ENCODE results near the gene TNPO3. TPM values are rescaled to one million over a fixed set of nuclear protein-coding genes. Genes with fewer than 3 reads are reported as not detected.
"Not testable (repeated sequence)": the region's sequence is repeated elsewhere in the genome, so short reads cannot be mapped to it uniquely, and the experiment has no call there.

The TNPO3 gene
- total RNA-seq, 3 donors from 2014 or later: 36.4 to 42.7 (median 36.6) TPM

DNA sequence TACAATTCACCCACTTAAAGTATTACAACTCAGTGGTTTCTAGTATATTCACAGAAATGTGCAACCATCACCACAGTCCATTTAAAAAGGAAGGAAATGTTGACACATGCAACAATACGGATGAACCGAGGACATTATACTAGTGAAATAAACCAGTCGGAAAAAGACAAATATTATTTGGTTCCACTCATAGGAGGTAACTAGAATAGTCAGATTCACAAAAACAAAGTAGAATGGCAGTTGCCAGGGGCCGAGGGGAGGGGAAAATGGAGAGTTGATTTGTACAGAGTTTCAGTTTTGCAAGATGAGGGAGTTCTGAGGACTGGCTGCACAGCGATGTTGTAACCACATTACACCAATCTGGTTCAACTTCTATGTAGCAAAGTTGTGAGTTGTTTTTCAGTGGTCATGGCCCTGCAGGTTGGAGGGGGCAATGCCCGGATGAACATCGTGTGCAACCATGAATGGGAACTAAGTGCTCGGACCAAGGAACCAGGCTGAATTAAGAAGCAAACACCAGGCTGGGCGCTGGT, 17.6 kb upstream of the TNPO3 start:
- no peak for TF ChIP-seq POLR2AphosphoS5 (IDR thresholded peaks at IDR 0.05)
- TF ChIP-seq CTCF (IDR thresholded peaks at IDR 0.05): no peak
- no peak for TF ChIP-seq POLR2A (IDR thresholded peaks at IDR 0.05)
- H3K4me1 ChIP-seq: no peaks in the 10 kb centered on the region
- no peaks in the 10 kb centered on the region for H3K27me3 ChIP-seq
- H3K4me3 ChIP-seq: no peak overlapping the region
- no peak overlapping the region for H3K27ac ChIP-seq
- DNase-seq (ENCODE audit: low spot score in 2 of 2): no peak
- H3K9me3 ChIP-seq: no peaks in the 10 kb centered on the region
- no peaks in the 10 kb centered on the region for H3K36me3 ChIP-seq
- intact Hi-C loops (cut with DNase I; ENCODE audit: low total_unique reads): no loop called here

- H3K9me3 ChIP-seq: no peaks in the 10 kb centered on the region
- intact Hi-C loops (cut with DNase I; ENCODE audit: low total_unique reads): no loop called here
- no peaks in the 10 kb centered on the region for H3K27me3 ChIP-seq
- no peak overlapping the region for H3K4me3 ChIP-seq
- DNase-seq (ENCODE audit: low spot score in 2 of 2): no peak
- no peak overlapping the region for H3K27ac ChIP-seq
- TF ChIP-seq POLR2A (IDR thresholded peaks at IDR 0.05): no peak
- no peak for TF ChIP-seq CTCF (IDR thresholded peaks at IDR 0.05)
- no peak for TF ChIP-seq POLR2AphosphoS5 (IDR thresholded peaks at IDR 0.05)
- no peaks in the 10 kb centered on the region for H3K36me3 ChIP-seq
- no peaks in the 10 kb centered on the region for H3K4me1 ChIP-seq
Observed at GRCh38 chr7:129069021-129069420, 14.1 kb upstream of the TNPO3 start.

- no peak for TF ChIP-seq POLR2A (IDR thresholded peaks at IDR 0.05)
- TF ChIP-seq POLR2AphosphoS5 (IDR thresholded peaks at IDR 0.05): no peak
- TF ChIP-seq CTCF (IDR thresholded peaks at IDR 0.05): no peak
- DNase-seq (ENCODE audit: low spot score in 2 of 2): no peak
- Histone ChIP-seq H3K4me3 (no peak overlapping the region), H3K27ac (no peak overlapping the region), H3K36me3 (no peaks in the 10 kb centered on the region), H3K4me1 (no peaks in the 10 kb centered on the region), H3K9me3 (no peaks in the 10 kb centered on the region), H3K27me3 (no peaks in the 10 kb centered on the region)
- intact Hi-C loops (cut with DNase I; ENCODE audit: low total_unique reads): no loop called here
Observed at GRCh38 chr7:129067943-129068548, 13.1 kb upstream of the TNPO3 start.

- intact Hi-C loops (cut with DNase I; ENCODE audit: low total_unique reads); H3K27ac ChIP-seq; H3K27me3 ChIP-seq; DNase-seq (ENCODE audit: low spot score in 2 of 2); H3K4me3 ChIP-seq; H3K36me3 ChIP-seq; H3K9me3 ChIP-seq; H3K4me1 ChIP-seq: not testable (repeated sequence)
Observed at GRCh38 chr7:129067132-129067561, 12.2 kb upstream of the TNPO3 start.

- H3K9me3 ChIP-seq: no peaks in the 10 kb centered on the region
- TF ChIP-seq POLR2AphosphoS5 (IDR thresholded peaks at IDR 0.05) (no peak), CTCF (IDR thresholded peaks at IDR 0.05) (no peak), POLR2A (IDR thresholded peaks at IDR 0.05) (no peak)
- no peak overlapping the region for H3K27ac ChIP-seq
- no peaks in the 10 kb centered on the region for H3K4me1 ChIP-seq
- H3K36me3 ChIP-seq: no peaks in the 10 kb centered on the region
- intact Hi-C loops (cut with DNase I; ENCODE audit: low total_unique reads): no loop called here
- H3K27me3 ChIP-seq: no peaks in the 10 kb centered on the region
- no peak overlapping the region for H3K4me3 ChIP-seq
- DNase-seq (ENCODE audit: low spot score in 2 of 2): no peak
Observed at GRCh38 chr7:129066290-129067131, 11.6 kb upstream of the TNPO3 start.

Measured in breast epithelium (tissue), 4 donors.